ENCODE measurements around the gene SLC16A8.
"Not testable (repeated sequence)": the region's sequence is repeated elsewhere in the genome, so short reads cannot be mapped to it uniquely, and the experiment has no call there.

SLC16A8 gene

GRCh38 chr22:38086001-38086845 lies 2.2 kb upstream of the SLC16A8 start:
- DNase-seq: no peak

- no peak for DNase-seq
Measured at GRCh38 chr22:38085501-38085900, 1.5 kb upstream of the SLC16A8 start.

GRCh38 chr22:38085056-38085455 lies 1.1 kb upstream of the SLC16A8 start:
- no peak for DNase-seq

- no peak for DNase-seq
Measured at GRCh38 chr22:38082986-38083710, 836 bp downstream of the SLC16A8 start.

GRCh38 chr22:38081941-38082828 lies 1.8 kb downstream of the SLC16A8 start:
- no peak for DNase-seq

DNA sequence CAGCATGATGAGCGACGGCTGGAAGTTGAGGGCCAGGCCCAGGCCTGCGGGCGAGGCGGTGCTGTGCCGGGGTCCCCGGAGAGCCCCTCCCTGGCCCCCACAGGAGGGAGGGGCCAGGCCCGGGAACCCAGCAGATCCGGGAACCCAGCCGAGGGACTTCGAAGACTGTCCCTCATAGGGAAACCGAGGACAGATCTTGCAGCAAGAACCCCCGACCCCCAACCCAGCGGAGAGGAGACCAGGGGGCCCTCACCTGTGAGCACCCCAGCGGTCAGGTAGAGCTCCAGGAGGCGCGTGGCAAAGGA lies 2.4 kb downstream of the SLC16A8 start:
- DNase-seq: no peak

- no peak for DNase-seq
Measured at GRCh38 chr22:38080850-38081635, 2.9 kb downstream of the SLC16A8 start.

GRCh38 chr22:38080474-38080849 lies 3.5 kb downstream of the SLC16A8 start:
- DNase-seq: no peak

- no peak for DNase-seq
Measured at GRCh38 chr22:38079804-38080203, 4.2 kb downstream of the SLC16A8 start.

DNA sequence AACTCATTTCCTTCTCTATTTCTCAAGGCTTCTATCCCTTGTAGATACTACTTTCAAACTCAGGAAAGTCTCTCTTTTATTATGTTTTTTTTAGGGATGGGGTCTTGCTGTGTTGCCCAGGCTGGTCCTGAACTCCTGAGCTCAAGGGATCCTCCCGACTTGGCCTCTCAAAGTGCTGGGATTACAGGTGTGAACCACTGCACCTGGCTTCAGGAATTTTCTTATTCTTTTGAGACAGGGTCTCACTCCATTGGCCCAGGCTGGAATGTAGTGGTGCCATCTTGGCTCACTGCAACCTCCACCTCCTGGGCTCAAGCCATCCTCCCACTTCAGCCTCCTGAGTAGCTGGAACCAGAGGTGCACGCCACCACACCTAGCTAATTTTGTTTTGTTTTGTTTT lies 4.8 kb downstream of the SLC16A8 start:
- DNase-seq: not testable (repeated sequence)

DNA sequence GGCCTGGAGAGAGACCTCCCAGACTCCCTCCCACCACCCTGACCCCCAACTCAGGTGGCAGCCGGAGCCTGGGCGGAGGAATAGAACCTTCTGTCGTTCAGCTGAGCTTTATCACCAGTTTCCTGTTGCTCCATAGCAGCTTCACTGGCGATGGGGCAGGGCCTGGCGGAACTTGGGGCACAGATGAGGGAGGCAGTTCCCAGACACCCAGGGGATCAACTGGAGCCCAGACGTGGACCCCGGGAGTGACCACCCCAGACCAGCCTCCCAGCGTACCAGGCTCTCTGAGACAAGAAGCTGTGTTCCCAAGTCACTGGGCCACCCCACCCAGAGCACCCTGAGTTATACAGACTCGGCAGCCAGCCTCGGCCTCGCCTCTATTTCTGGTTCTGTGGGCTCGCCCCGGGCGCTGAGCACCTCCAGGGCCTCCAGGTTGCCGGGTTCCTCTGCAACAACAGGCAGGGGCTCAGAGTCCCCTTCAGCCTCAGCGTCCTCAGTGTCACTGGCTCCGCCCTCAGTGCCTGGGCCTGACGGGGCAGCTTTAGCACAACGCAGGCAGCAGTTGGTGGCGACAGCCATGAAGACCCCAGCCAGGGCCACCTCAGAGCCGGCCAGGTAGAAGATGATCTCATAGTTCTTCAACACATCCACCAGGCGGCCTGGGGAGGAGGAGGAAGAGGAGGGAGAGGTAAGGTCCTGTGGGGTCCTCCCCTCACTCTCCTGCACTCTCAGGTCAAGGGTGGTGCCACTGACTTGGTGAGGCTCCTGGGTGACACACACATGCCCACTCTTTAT lies 5.7 kb downstream of the SLC16A8 start:
- no peak for DNase-seq

DNA sequence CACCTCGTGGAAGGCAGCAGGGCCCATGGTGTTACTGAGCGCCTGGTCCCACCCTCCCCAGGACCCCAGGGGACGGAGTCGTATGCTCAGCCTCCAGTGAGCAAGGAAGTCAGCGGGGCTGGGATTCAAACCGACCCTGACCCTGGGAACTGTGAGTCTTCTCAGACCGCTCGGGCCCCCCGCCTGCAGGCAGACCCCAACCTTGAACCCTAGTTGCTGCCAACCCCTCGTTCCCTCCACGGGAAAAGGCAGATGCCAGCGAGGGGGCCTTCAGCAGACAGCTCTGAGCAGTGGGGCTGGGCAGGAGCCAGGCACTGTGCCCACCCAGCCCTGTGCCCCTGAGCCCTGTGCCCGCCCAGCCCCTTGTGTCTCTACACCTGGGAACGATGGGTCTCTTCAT lies 6.4 kb downstream of the SLC16A8 start:
- no peak for DNase-seq

DNA sequence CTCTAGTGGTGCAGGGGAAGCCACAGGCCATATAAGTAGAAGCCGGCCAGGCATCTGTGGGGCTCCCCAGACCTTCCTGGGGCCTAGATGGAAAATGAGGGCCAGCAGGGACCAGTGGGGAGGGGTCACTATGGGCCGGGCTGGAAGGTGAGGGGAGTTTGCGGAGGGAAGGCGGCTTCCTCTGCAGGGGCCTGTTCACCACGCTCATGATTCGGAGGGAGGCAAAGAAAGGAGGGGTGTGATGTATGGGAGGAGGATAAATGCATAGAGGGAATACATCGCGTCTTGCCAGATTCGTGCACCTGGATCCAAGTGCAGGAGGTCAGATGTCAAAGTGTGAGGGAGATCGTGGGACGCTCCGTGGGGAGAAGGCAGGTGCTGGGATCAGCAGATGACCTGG lies 6.9 kb downstream of the SLC16A8 start:
- no peak for DNase-seq

- no peak for DNase-seq
Measured at GRCh38 chr22:38075961-38076360, 8.0 kb downstream of the SLC16A8 start.

DNA sequence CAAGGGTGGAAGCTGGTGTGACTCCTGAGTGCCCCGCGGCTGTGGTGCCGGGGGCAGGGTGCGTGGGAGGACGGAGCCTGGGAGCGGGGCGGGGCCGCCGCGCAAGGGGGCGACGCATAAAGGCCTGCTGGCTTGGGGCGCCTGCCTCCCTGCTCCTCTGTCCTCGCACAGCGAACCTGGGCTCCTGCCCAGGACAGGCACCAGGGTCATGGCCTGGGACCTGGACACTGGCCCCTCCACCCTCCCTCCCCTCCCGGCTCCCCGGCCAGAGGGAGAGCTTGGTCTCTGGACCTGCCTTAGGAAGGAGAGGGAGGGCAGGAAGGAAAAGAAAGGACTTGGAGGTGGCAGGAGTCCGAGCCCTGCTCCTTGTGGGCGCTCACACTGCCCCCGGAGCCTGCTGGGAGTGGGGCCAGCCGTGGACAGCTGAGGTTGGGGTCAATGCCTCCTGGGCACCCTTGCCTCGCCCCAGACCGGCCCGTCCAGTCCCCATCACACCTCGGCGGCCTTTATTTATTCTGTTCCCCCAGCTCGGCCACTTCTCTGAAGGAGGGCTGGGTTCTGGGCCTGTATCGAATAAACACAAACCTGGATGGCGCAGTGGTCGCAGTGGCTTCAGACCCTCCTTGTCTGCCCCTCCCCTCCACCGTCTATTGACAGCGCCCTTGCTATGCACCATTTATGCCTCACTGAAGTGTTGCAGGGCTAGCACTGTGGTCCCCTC lies 8.7 kb downstream of the SLC16A8 start:
- DNase-seq: no peak

DNA sequence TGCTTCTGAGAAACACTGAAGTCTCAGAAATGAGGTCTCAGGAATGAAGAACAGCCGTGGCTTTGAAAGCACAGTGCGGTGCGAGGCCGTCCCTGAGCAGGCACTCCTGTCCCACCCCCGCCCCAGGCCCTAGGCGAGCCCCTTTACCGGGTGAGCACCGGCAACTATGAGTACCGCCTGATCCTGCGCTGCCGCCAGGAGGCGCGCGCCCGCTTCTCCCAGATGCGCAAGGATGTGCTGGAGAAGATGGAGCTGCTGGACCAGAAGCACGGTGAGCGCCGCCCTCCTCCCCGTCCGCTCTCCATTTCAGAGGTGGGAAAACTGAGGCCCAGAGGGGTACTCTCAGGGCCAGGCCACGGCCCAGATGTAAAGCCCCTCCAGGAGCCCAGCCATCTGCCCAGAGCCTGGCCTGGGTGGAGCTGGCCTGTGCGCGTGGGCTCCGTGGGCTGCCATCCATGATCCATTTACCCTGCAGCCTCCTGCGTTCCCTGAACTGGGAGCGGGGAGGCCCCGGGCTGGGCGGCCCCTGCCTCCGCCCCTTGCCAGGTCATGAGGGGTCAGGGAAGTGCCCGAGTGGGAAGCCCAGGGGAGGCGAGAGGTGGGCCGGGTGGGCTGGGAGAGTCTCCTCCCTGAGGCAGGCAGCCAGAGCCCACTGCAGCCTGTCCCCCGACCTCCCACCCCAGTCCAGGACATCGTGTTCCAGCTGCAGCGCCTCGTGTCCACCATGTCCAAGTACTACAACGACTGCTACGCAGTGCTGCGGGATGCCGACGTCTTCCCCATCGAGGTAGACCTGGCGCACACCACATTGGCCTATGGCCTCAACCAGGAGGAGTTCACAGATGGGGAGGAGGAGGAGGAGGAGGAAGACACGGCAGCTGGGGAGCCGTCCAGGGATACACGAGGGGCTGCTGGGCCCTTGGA lies 9.5 kb downstream of the SLC16A8 start:
- no peak for DNase-seq

DNA sequence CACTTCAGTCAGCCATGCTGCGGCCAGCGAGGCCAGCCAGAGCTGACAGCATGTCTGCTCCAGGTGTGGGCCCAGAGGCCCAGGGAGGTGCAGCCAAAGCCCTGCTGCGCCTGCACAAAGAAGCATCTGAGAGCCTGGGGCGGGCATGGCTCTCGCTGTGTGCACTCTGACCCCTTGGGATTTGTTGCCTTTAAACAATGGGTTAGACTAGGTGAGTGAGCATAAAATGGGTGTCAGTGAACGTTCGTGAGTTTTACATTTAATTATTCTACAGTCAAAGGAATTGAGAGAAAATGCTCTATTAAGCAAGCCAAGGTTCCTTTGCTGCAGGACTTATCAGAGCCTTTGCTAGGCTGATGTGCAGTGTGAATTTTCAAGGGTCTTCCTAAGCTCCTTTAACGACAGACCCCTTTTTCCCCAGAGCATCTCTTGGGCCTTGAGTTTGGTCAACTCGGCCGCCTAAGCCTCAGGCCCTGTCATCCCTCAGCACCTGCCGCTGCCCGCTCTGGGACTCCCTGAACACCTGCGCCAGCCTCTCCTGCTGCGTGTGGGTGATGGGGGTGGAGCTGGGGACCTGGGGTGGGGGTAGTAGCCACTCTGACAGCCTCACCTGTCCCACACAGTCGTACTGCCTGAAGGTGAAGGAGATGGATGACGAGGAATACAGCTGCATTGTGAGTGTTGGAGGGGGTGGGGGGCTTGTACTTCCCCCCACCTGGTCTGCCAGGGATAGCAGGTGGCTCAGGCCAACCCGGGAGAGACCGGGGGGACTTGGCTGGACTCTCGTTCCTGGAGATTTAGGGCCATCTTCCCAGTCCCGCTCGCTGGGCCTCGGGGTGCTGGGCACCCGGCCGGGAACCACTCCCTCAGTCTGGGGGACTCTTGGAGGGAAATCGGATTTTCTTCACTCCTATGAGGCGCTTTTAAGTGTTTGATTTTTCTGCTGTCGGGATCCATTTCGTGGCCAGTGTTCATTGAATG lies 10.5 kb downstream of the SLC16A8 start:
- DNase-seq: no peak

GRCh38 chr22:38072322-38073149 lies 11.4 kb downstream of the SLC16A8 start:
- no peak for DNase-seq
